NCI-H460 (cell line): ENCODE data around the gene NKX6-2. TPM values are rescaled to one million over a fixed set of nuclear protein-coding genes. Genes with fewer than 3 reads are reported as not detected.
"Not testable (repeated sequence)": the region's sequence is repeated elsewhere in the genome, so short reads cannot be mapped to it uniquely, and the experiment has no call there.

Experiments
- DNase-seq: peaks from one replicate; pipeline ENCODE4 v3.0.0-alpha.2; 2016; ENCODE audit warnings: low read depth; ENCODE audit errors: extremely low read depth
- total RNA-seq: library from RNA; depleted of rRNA; stranded (reverse); fragments of >200 nt; shearing (Covaris generic); gene quantifications from 2 replicates; pipeline ENCODE4 v1.2.3, GENCODE V29; 2014

The NKX6-2 gene
- total RNA-seq, 1 experiment from 2014 or later: not detected

DNA sequence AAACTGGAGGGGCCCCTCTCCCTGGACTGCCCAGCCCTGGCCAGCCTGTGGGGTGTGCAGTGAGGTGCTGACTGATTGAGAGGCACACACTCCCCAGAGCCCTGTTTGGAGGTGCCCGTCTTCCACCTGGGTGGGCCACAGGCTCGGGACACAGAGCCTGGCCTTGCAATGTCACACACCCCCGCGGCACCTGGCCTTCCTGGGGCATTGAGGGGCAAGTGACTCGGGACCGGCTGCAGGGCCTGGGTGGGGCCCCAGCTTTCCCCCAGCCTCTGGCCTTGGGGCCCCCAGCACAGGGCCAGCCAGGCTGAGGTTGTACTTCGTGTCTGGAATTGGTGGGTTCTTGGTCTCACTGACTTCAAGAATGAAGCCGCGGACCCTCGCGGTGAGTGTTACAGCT lies 13.9 kb upstream of the NKX6-2 start:
- DNase-seq: no peak

DNA sequence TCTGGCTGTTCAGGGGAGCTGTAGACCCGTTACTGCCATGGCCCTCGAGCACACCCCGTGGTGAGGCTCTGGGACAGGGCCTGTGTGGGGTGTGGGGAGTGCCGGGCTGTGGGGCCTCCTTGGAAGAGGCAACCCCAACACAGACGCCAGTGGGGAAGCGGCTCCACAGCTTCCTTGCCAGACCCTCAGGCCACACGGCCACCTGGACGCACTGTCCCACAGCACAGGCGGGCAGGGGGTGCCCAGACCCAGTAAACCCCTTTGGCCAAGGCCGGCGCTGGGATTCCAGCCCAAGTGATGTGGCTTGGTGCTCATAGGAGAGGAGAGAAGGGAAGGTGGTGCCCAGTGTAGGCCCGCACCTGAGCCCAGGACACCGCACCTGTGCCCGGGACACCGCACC lies 12.9 kb upstream of the NKX6-2 start:
- no peak for DNase-seq

DNA sequence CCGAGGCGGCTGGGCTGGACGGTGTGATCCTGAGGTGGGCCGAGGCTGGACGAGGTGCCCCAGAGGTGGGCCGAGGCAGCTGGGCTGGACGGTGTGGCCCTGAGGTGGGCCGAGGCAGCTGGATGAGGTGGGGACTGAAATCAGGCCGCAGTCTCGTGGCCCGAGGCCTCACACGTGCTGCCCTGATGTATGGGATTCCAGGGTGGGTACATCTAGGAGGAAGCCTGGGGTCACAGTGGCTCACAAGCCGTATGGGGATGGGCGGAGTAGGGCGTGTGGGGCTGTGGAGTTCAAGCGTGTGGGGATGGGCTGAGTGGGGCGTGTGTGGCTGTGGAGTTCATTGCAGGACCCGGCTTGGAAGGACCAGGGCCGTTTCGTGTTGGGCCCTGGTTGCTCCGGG lies 12.5 kb upstream of the NKX6-2 start:
- no peak for DNase-seq

DNA sequence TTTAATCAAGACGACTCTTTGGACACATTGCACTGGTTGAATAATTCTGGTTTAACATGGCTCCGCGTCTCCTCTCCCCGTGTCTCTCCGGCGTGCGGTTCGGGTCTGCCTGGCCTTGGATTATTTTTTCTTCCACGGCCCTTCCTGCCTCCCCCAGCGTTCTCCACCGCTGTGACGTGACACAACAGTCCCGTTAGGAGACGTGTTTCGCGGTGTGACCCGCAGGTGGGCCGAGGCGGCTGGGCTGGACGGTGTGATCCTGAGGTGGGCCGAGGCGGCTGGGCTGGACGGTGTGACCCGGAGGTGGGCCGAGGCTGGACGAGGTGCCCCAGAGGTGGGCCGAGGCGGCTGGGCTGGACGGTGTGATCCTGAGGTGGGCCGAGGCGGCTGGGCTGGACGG lies 12.0 kb upstream of the NKX6-2 start:
- DNase-seq: not testable (repeated sequence)

DNA sequence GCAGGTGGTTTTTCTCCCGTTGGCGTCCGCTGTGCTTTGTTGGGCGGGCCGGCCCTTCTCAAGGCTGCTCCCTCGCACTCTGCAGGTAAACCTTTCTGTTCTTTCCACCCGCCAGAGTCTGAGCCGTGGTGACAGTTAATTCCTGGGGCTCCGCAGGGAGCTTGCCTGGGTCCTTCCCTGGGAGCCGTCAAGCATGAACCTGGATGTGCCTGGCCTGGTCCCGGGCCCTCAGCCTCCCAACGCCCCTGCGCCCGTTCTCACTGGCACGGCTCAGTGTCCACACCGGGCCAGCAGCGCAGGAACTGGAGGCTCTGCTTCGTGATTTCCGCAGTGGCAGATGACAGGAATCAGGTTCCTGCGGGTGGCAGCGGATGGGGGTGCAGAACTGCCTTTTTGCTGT lies 10.9 kb upstream of the NKX6-2 start:
- no peak for DNase-seq

DNA sequence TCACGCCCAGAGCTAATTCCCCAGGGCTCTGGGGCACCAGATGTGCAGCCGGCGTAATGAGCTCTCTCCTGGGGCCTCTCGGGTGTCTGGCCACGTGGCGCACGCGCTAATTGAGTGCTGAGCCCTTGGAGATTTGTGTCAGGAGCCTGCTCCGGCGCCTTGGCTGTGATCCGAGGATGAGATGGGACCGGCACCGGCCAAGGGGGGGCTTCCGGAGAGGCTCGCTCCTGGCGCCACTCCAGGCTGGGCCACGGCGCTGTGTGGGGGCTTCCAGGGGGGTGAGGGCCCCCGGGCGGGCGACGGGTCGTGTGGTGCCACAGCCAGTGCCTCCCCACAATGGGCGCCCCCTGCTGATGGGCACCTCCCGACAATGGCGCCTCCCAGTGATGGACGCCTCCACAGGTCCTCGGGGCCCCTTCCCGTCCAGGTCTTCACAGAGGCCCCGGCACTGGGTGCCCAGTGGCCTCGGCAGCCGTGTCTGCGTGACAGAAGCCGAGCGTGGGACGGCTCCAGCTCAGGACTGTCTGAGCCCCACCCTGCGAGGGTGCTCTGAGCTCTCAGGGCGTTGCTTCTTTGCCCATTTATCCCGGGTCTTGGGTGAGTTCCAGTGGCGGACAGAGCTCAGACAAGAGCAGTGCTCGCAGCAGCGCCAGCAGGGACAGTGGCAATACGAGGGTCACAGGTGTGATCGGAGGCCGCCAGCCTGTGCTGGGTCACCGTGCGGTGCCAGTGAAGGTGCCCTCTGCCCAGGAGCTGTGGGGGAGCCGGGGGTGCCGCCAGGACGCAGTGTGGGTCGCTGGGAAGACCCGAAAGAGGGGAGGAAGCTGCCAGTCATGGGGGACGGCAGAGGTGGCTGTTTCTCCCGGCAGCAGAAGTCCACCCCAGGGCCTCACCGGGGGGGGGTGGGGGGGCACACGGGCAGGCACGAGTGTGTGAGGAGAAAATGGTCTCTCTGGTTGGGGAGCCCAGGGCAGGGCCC lies 8.2 kb upstream of the NKX6-2 start:
- no peak for DNase-seq

DNA sequence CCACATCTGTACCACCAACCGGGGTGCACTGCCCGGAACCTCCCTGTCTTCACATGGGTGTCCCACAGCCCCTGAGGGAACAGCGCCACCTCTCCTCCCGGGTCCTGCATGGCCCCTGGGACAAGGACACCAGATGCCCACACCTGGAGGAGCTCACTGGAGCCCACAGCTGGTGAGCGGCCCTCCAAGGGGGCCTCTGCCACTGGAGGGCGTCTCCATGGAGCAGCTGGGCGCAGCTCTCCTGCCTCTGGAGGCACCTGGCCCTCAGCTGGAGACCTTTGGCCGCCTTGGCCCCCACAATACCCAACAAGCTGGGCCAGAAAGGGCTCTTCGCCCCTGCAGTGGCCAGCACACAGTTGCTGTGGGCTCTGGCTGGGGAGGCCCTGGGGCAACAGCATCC lies 7.3 kb upstream of the NKX6-2 start:
- no peak for DNase-seq

DNA sequence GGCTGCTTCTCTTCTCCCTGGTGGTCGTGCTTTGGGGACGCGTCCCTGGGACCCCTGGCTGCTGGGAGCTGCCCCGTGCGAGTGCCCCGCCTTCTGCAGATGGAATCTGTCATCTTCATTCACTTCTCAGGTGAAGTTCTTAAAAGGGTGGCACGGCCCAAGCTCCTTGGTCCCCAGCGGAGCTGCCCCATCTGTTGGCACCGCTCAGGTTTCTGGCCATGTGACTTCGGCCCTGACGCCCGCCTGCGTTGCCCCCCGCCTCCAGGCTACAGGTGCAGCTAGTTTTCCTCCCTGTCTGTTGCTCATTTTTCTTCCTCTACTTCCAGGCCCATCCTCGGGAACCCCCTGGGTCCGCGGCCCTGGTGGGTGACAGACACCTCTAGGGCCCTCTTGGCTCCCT lies 6.8 kb upstream of the NKX6-2 start:
- no peak for DNase-seq

DNA sequence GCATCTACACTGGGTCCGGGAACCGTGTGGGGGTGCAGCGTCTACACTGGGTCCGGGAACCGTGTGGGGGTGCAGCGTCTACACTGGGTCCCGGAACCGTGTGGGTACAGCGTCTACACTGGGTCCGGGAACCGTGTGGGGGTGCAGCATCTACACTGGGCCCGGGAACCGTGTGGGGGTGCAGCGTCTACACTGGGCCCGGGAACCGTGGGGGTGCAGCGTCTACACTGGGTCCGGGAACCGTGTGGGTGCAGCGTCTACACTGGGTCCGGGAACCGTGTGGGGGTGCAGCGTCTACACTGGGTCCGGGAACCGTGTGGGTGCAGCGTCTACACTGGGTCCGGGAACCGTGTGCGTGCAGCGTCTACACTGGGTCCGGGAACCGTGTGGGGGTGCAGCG lies 6.2 kb upstream of the NKX6-2 start:
- not testable (repeated sequence) for DNase-seq

DNA sequence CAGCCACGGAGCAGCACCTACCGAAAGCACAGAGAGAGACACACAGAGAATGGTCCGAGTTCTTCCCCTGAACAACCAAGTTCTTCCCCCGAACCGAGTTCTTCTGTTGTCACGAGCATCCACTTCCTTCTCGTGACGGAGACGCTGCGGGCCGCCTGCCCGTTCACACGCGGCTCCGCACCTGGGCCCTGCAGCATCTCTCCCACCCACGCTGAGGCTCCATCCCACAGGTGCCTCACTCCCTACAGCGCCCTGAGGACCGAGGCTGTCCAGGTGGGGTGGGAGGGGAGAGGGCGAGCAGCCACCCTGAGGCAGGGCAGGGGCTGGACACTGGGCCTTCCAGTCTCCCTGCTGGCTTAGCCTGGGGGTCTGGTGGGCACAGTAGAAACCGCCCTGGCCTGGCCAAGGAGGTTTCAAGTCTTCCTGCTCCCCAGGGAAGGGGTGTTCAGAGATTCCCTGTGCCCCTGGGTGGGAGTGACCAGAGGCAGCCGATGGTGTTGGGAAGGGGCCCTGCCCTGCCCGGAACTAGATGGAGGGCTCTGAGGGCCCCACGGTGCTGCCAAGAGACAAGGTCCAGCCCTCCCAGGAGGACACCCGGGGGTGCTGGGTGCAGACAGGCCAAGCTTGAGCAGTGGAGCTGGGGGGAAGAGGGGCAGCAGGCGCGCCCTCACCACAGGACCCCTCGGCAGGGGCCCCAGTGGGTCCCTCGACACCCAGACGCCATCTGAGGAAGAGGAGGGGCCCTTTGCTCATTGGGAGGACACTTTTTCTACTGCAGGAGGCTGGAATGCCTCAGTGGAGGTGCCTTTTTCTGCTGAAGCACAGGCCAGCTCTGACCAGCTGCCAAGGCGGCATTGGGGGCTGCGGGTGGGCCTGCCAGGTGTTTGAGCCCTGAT lies 5.2 kb upstream of the NKX6-2 start:
- no peak for DNase-seq

DNA sequence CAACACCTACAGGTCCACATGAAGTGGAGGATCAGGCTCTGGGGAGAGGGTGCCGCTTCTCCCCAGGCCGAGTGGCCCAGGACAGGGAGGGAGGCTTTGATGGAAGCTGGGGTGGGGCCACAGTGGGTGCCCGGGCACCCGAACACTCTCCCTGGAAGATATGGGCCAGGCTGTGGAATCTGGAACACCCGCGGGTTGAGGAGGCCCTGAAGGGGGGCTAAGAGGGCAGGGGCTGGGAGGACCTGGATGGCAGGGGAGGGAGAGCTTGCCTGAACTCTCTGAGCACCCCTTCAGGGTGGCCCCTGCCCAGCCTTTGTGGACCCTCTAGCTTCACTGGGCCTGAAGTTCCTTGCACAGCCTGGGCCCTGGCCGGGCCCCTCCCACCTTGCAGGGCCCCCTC lies 4.5 kb upstream of the NKX6-2 start:
- DNase-seq: no peak

DNA sequence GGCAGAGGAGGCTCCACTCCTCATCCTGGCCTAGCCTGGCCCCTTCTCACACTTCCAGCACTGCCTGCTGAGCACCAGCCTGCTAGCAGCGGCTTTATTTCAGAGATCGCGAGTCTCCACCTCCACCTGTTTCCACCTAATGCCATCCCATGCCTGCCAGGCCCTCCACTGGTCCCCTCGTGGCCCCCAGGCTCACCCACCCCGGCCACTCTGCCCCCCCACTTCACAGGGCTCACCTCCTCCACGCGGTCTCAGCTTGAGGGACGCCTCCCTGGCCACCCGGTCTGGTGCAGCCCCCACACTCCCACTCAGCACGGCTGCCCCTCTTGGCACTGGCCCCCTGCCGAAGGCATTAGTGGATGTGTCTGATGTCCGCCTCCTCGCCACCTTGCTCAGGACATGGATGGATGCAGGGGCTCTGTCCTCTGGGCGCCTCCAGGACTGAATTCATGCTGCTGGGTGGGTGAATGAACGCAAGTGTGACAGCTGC lies 3.8 kb upstream of the NKX6-2 start:
- no peak for DNase-seq

DNA sequence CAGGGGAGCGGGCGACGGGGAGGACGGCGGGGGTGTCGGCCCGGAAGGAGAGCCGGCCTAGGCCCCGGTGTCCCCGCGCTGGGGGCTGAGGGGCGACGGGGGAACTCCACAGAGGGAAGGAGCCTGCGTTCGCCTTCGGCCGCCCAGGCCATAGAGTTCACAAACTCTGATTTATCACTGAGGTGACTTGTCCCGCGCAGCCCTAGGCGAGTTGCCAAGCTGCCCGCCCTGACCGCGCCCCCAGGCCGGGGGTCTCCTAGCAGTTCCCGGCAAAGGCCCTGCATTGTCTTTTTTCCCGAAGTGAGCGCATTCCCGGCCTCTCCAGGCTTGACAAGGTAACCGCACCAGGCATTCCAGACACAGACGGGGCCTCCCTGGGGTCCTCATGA lies 2.9 kb upstream of the NKX6-2 start:
- DNase-seq: no peak

DNA sequence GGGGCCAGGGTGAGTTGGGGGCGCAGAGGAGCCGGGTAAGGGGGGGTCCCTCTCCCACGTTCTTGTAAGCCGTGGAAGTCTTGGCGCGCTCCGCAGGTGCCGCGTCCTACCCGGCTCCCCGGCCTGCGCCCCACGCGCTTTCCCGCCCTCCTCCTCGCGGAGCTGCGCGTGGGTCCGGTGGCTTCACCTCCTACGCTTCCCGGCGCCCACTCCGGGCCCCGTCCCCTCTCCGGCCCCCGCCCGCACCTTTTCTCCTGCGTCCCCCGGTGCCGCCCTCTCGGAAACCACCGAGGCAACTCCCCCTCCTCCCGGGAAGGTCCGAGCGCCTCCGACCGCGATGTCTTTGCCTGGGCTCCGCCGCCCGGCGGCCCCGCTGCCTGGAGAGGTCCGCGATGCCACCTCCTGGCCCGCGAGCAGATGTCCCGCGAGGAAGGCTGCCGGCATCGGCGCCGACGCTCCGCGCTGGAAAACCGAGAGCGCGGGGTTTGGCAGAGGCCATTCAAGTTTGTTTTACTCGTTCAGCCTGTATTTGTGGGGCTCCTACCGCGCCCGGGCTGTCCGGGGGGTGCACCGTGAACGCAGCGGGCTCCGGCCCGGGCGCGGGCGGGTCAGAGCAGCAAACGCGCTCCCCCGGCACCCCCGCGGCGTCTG lies 2.4 kb upstream of the NKX6-2 start:
- no peak for DNase-seq

DNA sequence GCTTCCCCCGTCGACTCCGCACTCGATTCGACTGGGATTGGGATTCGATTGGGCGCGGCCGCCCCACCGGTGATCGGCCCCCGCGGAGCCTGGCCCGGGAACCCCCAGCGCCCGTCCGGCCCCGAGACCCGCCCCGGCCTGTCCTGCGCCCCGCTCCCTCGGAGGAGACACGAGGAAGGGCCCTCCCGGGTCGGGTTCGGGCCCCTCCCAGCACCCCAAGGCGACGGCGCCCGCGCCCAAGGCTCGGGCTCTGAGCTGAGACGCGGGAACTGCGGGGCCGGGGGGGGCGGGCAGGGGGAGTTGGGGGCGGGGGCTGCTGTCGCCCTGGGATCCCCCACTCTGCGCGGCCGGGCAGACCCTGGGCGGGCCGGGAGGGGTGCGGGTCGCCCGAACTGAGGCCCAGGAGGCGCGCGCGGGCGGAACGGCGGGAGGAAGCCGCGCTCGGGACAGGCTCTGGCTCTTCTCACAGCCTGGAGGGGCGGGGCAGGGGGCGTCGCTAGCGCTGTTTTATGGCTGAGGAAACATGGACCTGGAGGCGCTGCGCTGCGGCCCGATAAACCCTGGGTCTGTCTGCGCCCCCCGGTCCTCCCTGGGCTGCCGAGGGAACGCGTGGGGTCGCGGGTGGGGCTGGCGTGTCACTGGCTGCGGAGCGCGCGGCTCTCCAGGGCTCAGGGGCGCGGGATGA lies 1.7 kb upstream of the NKX6-2 start:
- no peak for DNase-seq

DNA sequence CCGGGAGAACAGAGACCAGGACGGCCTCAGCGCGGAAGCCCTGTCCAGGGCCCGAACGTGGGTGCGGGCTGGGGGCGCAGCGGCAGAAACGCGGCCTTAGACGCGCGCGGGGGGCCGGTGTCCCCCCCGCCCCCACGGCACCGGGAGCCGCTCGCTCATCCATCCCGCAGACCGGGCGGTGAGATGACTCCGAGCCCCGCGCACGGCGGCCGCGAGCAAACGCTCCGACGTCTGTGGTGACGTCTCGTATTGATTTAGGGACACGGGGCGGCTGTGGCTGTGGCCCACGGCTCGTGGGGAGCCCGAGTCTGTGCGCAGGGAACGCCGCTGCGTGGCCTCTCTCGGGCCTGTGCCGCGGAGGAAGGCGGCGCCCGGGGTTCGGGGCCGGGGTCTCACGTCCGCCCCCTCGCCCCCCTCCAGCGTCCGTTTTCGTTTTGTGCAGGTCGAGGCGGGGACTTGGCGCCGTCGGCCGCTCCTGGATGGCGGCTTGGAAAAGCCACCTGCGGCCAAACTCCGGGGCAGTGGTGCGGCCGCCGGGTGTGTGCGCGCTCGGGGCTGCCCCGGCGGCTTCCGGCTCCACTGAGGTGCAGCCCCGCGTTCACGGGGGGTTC lies 1.0 kb upstream of the NKX6-2 start:
- DNase-seq: no peak

DNA sequence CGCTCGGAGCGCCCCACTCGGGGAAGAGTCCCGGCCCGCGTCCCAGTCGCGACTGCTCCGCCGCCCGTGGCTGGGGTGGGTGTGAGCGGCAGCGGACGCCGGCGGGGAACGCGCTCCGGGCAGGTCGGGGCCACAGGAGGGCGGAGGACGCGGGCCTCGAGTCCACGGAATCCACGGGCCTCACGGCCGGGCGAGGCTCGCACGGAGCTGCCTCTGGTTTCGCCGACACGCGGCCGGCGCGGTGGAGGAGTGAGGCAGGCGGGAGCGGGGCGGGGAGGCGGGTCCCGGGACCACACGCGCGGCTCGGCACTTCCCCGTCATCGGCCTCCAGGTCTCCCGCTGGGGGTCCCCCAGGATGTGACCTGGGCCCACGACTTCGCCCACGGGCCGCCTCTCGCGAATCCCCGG lies 533 bp upstream of the NKX6-2 start:
- DNase-seq: no peak

DNA sequence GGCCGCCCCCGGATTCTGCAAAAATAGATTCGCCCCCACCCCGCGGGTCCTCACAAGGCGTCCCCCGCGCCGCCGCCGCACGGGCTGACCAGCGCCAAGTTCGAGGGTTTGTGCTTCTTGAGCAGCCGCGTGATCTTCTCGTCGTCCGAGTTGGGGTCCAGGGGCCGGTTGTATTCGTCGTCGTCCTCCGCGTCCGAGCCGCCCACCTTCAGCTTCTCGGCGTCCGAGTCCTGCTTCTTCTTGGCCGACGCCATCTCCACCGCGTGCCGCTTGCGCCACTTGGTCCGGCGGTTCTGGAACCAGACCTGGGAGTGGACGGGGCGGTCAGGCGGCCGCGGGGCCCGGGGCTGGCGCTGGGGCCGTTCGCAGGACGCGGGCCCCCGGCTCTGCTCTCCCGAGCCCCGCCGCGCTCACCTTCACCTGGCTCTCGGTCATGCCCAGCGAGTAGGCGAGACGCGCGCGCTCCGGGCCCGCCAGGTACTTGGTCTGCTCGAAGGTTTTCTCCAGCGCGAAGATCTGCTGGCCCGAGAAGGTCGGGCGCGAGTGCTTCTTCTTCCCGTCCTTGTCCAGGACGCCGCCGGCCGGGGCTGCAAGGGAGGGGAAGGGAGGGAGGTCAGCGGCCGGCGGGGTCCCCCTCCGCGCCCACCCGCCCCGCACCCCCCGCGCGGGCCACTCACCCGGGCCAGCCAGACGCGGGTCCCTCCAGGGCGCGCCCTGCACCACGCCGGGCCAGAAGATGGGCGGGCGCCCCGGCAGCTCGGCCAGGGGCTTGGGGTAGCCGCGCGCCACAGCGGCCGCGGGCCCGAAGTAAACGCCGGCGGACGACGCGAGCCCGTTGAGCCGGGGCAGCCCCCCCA lies 853 bp downstream of the NKX6-2 start:
- DNase-seq: no peak
